ENCODE results near the gene KRT7.

DNA sequence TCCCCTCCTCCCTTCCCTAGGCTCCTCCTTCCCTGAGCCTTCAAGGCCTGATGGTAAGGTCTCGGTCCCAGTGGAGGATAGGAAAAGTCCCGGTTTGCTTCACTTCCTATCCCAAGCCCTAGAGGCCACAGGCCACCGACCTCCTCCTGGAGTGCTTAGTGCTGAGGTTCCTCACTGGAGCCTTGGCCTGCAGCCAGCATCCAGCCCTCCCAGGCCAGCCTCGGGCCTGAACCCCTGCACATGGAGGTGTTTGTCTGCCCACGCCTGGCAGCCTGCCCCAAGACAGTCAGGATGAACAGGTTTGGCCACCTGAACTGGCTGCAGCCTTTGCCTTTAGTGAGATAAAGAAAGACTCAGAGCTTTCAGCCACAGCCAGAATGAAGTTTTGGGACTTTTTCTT, 15.8 kb upstream of the KRT7 start:
- TF ChIP-seq CTCF (IDR thresholded peaks at IDR 0.05; ENCODE audit: extremely low read depth in 1 of 2, insufficient read depth in 1 of 2, low read depth in 1 of 2, low read length in 2 of 2) (no peak), POLR2A (IDR thresholded peaks at IDR 0.05; ENCODE audit: low read depth, low read length) (no peak), EZH2 (IDR thresholded peaks at IDR 0.05; ENCODE audit: borderline replicate concordance, low read depth, low read length, severe bottlenecking) (no peak), POLR2AphosphoS5 (IDR thresholded peaks at IDR 0.05; ENCODE audit: insufficient read depth, low read depth, low read length) (no peak), MAX (IDR thresholded peaks at IDR 0.05; ENCODE audit: insufficient read depth, insufficient read length) (no peak), JUN (IDR thresholded peaks at IDR 0.05; ENCODE audit: borderline replicate concordance, insufficient read depth, insufficient read length, low read depth) (no peak)
